Neural cell (in vitro differentiated cells): ENCODE results near the gene SLIT3.

Experiments
- CTCF ChIP-seq: fragments of 450-650 bp; IDR thresholded peaks from 2 replicates; pipeline ENCODE4 v1.5.1; 2014; ENCODE audit warnings: antibody characterized with exemption, mild to moderate bottlenecking, moderate library complexity; ENCODE audit not compliant: poor library complexity, severe bottlenecking
- EZH2 ChIP-seq: fragments of 200-600, 300-800 bp; shearing (Covaris generic), sonication (generic); IDR thresholded peaks from 2 replicates; pipeline ENCODE4 v1.6.1; 2014; ENCODE audit warnings: antibody characterized with exemption, low read length, borderline replicate concordance, mild to moderate bottlenecking; ENCODE audit not compliant: insufficient read depth, poor library complexity, severe bottlenecking
- REST ChIP-seq: IDR thresholded peaks from 2 replicates; pipeline ENCODE4 v1.6.1; 2012; ENCODE audit warnings: borderline replicate concordance

- TF ChIP-seq CTCF: no peak
- no peak for TF ChIP-seq EZH2
- TF ChIP-seq REST: no peak
These were observed 415.4 kb downstream of the SLIT3 start for GRCh38 chr5:168885324-168886120.
